ENCODE data around the gene STK11IP.

Gene STK11IP

GRCh38 chr2:219562049-219563020 is 35.3 kb upstream of the STK11IP start:
- no peak for DNase-seq

GRCh38 chr2:219563271-219563928 is 34.3 kb upstream of the STK11IP start:
- no peak for DNase-seq

GRCh38 chr2:219565130-219566080 is 32.3 kb upstream of the STK11IP start:
- no peak for DNase-seq

- no peak for DNase-seq
These were observed 31.0 kb upstream of the STK11IP start for GRCh38 chr2:219566640-219567039.

GRCh38 chr2:219567131-219567530 is 30.5 kb upstream of the STK11IP start:
- no peak for DNase-seq

- no peak for DNase-seq
These were observed 29.8 kb upstream of the STK11IP start for GRCh38 chr2:219567791-219568361.

- no peak for DNase-seq
These were observed 28.6 kb upstream of the STK11IP start for GRCh38 chr2:219569041-219569440.

GRCh38 chr2:219569635-219570034 is 28.0 kb upstream of the STK11IP start:
- peak; percentile 94 for DNase-seq

GRCh38 chr2:219570194-219570923 is 27.3 kb upstream of the STK11IP start:
- DNase-seq: peak; percentile 61

GRCh38 chr2:219570924-219571310 is 26.7 kb upstream of the STK11IP start:
- peak; percentile 44 for DNase-seq

GRCh38 chr2:219571311-219572236 is 26.1 kb upstream of the STK11IP start, which contains the start of gene OBSL1:
Gene OBSL1, minus strand, starts transcription at chr2:219571539. Its CDS starts 307 bp downstream, at chr2:219571232.
- DNase-seq: peak; percentile 96

- DNase-seq: no peak
These were observed 25.2 kb upstream of the STK11IP start, which contains the start of gene INHA for GRCh38 chr2:219572237-219573001. Gene INHA, plus strand, starts transcription at chr2:219572310. Its CDS starts 65 bp downstream, at chr2:219572375.

- DNase-seq: no peak
These were observed 24.5 kb upstream of the STK11IP start for GRCh38 chr2:219573166-219573565.

GRCh38 chr2:219574484-219575311 is 23.0 kb upstream of the STK11IP start:
- no peak for DNase-seq

GRCh38 chr2:219575566-219576504 is 21.8 kb upstream of the STK11IP start:
- DNase-seq: no peak

GRCh38 chr2:219576505-219577388 is 20.9 kb upstream of the STK11IP start:
- peak; percentile 82 for DNase-seq

Data from NCI-H82 (cell line).